DMS114 treated with DMSO at 0.1 percent for 48 hours (cell line): ENCODE results near the gene DBF4B.
A peak's percentile ranks its signal among the peaks of the same experiment; 100 is the strongest.

Experiments
- DNase-seq: peaks from one replicate; lab custom pipeline; 2025; ENCODE audit not compliant: unreplicated experiment; lab: John Stamatoyannopoulos, UW

Gene DBF4B

GRCh38 chr17:44759086-44759915 lies 50.8 kb downstream of the DBF4B start:
- no peak for DNase-seq

GRCh38 chr17:44759916-44760243 lies 51.4 kb downstream of the DBF4B start:
- no peak for DNase-seq

GRCh38 chr17:44760474-44761308 lies 52.2 kb downstream of the DBF4B start:
- DNase-seq = no peak

- no peak for DNase-seq
Observed at GRCh38 chr17:44761932-44762810, 53.7 kb downstream of the DBF4B start.

GRCh38 chr17:44763170-44763569 lies 54.7 kb downstream of the DBF4B start:
- no peak for DNase-seq

- no peak for DNase-seq
Observed at GRCh38 chr17:44765965-44766364, 57.5 kb downstream of the DBF4B start.

GRCh38 chr17:44766409-44767038 lies 58.1 kb downstream of the DBF4B start:
- no peak for DNase-seq

GRCh38 chr17:44767493-44767892 lies 59.0 kb downstream of the DBF4B start:
- DNase-seq = no peak

- no peak for DNase-seq
Observed at GRCh38 chr17:44768505-44769142, 60.2 kb downstream of the DBF4B start.

GRCh38 chr17:44769230-44769629 lies 60.8 kb downstream of the DBF4B start:
- no peak for DNase-seq

GRCh38 chr17:44769647-44770084 lies 61.2 kb downstream of the DBF4B start:
- no peak for DNase-seq

GRCh38 chr17:44770166-44770925 lies 61.9 kb downstream of the DBF4B start:
- no peak for DNase-seq

GRCh38 chr17:44772308-44773045 lies 64.0 kb downstream of the DBF4B start:
- no peak for DNase-seq

- DNase-seq = no peak
Observed at GRCh38 chr17:44773140-44773539, 64.7 kb downstream of the DBF4B start.

GRCh38 chr17:44774271-44775135 lies 66.0 kb downstream of the DBF4B start:
- peak; percentile 38 for DNase-seq

- DNase-seq = peak; percentile 92
Observed at GRCh38 chr17:44775136-44775837, 66.8 kb downstream of the DBF4B start.
